Dermis microvascular lymphatic vessel endothelial cell (primary cell): ENCODE data around the gene RAB11FIP4. TPM values are rescaled to one million over a fixed set of nuclear protein-coding genes. Genes with fewer than 3 reads are reported as not detected.

Experiments used
- DNase-seq, 2 donors: peaks; one replicate each; pipeline versions ENCODE4 v3.0.0 to v3.0.0-alpha.2; 2010; ENCODE audit warnings: low read depth in 2 of 2
- total RNA-seq: library from RNA; depleted of rRNA; stranded (reverse); fragments of >200 nt; gene quantifications from 2 replicates; pipeline ENCODE4 v1.2.1, GENCODE V29; 2014

RAB11FIP4 gene
- total RNA-seq, 1 donor from 2014 or later = not detected

GRCh38 chr17:31457391-31458234, 66.1 kb downstream of the RAB11FIP4 start:
- DNase-seq = no peak

DNA sequence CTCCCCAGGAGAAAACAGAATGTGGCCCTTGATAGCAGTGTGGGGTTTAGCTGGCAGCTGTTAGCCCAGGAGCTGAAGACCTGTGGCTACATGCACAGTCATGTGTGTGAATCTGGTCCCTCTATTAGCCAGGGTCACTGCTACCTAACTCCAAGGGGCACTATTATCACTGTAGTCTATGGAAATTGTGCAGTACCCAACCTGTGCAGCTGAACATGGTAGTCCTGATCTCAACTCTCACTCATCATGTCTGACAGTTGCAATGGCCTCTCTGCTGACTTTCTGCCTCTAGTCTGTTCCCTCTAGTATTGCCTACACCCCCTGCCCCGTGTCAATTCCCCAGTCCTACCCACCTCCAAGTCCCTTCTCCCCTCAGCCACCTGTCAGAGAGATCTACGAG, 67.4 kb downstream of the RAB11FIP4 start:
- DNase-seq = no peak

DNA sequence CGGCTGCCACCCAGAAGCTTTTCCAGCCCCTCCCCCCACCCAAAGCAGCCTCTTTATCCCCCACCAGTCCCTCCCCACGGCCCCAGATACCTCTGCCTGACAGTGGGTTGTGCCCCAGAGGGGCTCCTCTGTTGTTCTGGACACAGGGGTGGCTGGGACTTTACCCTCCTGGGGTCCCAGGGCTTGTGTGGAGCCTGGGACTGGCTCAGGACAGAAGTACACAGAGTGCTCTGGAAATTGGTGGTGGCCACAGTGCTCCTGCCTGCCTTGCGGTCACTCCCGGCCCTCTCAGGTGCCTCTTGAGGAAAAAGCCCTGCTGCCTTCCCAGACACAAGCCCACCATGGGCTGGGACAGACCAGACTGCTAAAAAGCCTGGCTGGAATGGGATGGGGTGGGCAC, 68.2 kb downstream of the RAB11FIP4 start:
- no peak for DNase-seq

GRCh38 chr17:31460226-31460721, 68.8 kb downstream of the RAB11FIP4 start:
- no peak for DNase-seq

DNA sequence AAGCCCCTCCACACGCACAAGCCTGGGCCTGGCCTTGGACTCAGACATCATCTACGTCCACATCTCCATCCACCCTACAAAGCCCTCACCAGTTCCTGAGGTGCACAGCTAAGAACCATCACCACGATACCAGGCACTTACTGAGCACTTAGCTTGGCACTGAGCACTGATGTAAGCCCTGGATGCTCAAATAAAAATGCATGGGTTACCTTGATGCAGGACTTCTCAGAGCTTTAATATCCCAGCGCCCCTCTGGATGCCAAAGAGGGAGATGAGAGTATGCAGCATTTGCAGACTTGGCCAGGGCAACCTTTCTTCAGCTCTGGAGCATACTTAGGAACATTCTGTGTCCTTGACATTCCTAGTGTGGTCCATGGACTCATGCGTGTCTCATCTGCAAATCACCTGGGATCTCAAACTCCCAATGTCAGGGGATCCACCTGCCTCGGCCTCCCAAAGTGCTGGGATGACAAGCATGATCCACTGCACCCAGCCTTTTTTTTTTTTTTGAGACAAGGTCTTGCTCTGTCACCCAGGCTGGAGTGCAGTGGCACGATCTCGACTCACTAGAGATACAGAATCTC, 69.8 kb downstream of the RAB11FIP4 start:
- DNase-seq = no peak

GRCh38 chr17:31462261-31462660, 70.8 kb downstream of the RAB11FIP4 start:
- DNase-seq = no peak

DNA sequence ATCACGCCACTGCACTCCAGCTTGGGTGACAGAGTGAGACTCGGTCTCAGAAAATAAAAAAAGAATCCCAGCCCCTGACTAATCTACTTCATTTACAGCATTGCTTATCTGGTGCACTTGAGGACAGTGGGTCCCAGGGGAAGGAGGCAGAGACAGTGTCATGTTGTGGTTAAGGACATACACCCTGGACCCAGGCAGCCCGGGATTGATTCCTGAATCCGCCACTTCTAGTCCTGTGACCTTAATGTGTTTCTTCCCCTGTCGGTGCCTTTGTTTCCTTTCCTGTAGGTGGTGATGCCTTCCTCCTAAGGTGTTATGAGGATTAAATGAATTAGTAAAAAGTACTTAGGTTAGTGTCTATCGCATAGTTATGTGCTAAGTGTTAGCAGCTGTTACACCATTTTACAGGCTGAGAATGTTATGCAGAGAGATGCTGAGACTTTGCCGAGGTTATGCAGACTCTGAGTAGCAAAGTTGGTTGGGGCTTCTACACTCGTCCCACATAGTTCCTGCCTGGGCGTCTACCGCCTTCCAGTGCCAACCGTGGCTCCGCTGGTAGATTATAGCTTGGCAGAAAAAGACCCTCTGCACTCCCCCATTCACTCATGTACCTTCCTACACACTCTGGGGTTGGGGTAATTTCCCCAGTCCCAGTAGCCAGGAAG, 74.8 kb downstream of the RAB11FIP4 start:
- DNase-seq = no peak

GRCh38 chr17:31467502-31468256, 76.2 kb downstream of the RAB11FIP4 start:
- DNase-seq = peak in 1 of 2 donors; percentile 26

DNA sequence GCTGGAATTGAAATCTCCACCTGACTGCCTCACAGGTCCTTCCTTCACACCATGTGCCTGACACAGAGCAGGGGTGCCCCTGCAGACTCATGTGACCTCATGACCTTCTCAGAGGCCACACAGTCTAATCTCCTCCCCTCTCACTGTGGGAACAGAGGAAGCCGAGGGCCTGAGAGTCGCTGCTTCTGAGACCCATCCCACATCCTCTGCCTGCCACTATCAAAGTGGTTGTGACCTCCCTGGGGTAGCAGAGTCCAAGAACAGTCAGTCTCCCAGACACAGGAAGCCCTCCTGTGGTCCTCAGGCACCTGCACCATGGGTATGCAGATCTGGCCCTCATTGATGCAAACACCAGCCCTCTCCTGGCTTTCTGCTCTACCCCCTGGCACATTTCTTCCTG, 78.5 kb downstream of the RAB11FIP4 start:
- no peak for DNase-seq

- DNase-seq = no peak
Measured at GRCh38 chr17:31470592-31470991, 79.1 kb downstream of the RAB11FIP4 start.

DNA sequence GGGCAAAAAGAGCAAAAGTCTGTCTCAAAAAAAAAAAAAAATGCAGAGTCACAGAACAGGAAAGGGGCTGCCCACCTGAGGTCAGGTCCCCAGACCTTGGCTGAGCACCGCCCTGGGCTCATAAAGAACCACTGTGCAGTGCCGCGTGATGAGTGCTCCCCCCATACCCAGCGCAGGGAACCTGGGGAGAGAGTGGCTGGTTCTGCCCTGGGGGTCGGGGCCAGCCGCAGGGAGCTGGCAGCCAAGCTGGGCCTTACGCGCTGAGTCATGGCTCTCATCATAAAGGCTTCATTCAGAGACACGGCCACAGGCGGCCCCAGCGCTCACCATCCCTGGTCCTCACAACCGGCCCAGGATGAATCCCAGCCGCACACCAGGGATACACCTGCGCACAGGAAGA, 80.7 kb downstream of the RAB11FIP4 start:
- no peak for DNase-seq

GRCh38 chr17:31475378-31476162, 84.1 kb downstream of the RAB11FIP4 start:
- DNase-seq = no peak

DNA sequence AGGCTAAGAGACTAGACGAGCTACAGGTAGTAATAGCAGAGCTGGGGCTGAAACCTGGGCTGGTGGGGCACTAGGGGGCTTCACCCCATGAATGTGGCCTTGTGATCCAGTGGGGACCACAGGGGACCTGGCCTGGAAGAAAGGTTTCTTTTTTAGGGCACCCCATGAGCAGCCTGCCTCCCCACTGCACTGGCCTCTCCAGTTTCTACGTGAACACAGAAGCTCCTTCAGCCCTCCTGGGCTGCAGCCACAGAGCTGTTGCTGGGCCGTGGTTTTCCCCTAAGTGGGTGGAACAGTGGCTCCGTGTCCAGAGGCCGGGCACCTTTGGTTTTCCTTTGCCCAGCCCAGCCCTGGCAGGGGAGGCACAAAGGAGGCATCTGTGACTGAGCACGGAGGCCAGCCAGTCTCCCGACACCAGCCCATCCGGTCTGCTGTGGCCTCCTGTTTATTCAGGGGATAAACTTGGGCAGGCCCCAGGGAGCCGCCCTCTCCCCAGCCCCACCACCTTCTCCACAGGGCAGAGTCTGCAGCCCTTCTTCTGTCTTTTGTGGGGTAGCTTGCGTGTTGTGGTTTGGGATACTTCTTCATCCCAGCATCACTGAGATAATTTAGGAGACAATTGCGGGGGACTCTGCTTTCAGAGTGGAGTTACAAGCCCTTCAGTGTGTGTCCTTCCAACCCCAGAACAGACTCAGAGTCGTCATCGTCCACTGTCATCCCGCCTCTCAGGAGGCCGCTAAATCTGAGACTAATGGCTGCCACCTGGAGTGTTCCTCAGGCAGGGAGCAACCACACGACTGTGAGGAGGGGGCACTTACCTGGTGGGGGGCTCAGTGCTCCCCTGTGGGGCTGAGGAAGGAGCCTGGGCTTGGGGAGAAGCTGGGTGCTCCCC, 85.3 kb downstream of the RAB11FIP4 start:
- no peak for DNase-seq

DNA sequence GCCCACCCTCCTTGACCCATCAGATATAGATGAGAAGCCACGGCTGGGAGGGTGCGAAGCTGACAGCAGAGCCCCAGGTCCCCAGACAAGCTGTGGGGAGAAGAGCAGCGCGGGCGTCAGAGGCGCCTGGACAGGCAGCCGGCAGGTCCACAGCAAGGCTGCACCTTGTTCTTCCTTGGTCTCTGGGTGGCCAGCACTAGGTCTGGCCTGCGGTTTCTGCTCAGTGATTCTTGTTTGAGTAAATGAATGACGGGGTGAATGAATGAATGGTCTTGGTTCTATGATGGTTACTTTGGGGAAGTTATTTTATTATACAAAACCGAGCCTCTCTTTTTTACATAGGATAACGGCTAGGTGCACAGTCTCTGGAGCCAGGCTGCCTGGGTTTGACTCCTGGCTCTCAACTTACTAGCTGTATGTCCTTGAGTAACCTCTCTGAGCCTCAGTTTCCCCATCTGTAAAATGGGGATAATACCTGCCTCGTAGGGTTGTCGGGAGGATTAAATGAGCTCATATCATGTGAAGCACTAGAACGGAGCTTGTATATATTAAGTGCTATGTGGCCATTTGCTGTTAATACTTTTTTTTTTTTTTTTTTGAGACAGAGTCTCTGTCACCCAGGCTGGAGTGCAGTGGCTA, 86.1 kb downstream of the RAB11FIP4 start:
- no peak for DNase-seq

DNA sequence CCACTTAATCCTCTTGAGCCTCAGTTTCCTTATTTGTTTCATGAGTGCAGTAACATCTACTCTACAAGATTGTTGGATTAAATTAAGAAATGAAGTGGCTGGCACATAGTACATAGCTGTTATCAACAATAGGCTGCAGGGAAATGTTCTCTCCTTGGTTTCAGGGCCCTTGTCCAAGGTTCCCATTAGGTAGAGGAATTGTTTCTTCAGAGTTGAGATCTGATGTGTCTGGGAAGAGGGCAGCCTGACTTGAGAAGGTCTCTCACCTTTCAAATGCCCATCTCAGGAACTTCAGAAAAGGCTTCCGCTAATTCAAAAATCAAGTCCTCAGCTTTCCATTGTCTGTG, 87.6 kb downstream of the RAB11FIP4 start:
- DNase-seq = no peak

DNA sequence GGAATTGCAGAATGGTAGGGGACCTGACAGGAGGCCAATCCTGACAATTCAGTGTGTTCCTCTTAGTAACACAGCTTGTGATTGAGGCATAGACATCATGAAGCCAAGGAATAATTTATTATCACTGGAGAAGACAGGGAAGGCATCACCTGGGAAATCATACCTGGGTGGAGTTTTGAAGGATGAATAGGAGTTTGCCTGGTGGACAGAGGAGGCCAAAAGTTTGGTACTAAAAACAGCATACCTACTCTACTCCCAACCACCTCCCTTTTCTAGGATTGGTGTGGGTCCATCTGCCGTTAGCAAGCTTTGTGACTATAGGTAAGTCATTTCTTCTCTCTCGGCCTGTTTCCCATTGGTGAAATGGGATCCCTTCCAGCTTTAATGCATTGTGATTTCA, 88.0 kb downstream of the RAB11FIP4 start:
- DNase-seq = no peak

- no peak for DNase-seq
Measured at GRCh38 chr17:31480067-31480466, 88.6 kb downstream of the RAB11FIP4 start.

DNA sequence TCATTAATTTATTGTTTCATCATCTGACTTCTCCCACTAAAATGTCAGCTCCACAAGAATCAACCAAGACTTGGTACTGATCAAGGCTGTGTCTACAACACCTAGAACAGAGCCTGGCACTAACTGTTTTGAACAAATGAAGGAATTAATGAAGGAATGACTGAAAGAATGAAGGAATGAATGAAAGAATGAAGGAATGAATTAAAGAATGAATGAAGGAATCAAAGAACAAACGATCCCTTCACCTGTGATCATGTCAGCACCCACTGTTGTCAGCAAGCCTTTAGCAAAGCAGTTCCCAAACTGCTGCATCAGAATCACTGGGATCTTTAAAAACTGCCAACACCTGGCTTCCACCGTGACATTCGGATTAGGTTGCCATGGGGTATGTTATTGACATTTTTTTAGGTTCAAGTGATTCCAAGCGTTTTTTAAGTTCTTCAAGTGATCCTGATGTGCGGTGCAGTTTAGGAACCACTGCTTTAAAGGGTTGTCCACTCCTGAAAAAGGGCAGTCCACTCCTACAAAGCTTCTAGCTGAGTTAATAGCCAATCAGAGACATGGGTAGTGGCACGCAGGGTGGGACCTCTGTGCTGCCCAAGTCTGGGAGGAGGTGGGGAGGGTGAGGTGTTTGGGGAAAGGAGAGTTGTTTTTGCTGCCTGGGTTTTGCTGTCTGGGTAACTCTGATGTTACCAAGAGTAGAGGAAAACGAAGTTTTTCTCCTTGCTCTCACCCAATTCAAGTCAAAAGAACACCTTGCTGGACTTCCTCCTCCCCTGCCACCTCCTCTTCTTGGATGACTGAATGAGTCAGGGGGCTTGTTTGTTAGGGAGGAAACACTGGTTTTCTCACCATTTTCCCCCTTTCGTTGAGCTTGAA, 89.7 kb downstream of the RAB11FIP4 start:
- DNase-seq = no peak

DNA sequence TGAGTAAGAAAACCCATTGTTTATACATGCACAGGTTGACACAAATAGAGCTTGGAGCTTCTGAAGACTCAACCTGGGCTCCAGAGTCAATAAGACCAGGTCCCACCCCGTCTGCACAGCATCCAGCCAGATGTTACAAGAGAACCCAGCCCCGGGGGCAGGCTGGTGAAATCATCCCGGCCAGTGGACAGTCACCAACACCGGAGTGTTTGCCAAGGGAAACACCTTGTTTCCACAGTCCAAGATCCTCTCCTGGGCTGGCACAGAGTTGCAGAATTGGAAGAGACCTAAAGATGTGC, 90.3 kb downstream of the RAB11FIP4 start:
- DNase-seq = no peak
